Measurements from ENCODE around the gene C1QTNF6. TPM values are rescaled to one million over a fixed set of nuclear protein-coding genes. Genes with fewer than 3 reads are reported as not detected.
"Not testable (repeated sequence)": the region's sequence is repeated elsewhere in the genome, so short reads cannot be mapped to it uniquely, and the experiment has no call there.

The C1QTNF6 gene
- total and polyA plus RNA-seq, 5 donors from 2014 or later = 1.6 to 13.6 (median 2.1) TPM

DNA sequence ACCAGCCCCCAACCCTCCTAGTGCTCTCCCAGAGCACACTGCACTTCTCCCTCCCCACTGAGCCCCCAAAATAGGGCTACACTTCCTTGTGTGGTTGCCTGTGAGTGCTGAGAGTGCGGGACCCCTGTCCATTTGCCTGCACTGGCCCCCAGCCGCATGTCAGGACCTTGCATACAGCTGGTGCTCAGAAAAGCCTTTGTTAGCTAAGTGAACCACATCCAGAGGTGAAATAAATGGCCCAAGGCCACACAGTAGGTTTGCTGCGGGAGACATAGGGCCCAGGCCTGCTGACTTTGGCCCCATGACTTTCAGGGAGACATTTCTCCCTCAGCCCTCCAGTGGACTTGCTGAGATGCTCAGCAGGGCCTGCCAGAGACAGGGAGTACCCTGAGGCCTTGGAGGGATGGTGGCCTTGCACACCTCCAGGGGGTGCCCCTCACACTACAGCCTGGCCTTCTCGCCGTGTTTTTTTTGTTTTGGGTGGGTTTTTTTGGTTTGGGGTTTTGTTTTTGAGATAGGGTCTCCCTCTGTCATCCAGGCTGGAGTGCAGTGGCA, 14.0 kb upstream of the C1QTNF6 start:
- H3K4me3 ChIP-seq (ENCODE audit: low read depth, low read length) = no peak overlapping the region
- no peaks in the 10 kb centered on the region for H3K9me3 Mint-ChIP-seq
- H3K9me3 ChIP-seq (ENCODE audit: control insufficient read depth in 2 of 2, low read length in 2 of 2) = no peaks in the 10 kb centered on the region
- H3K27ac Mint-ChIP-seq = no peak overlapping the region
- no peaks in the 10 kb centered on the region for H3K27me3 ChIP-seq (ENCODE audit: control insufficient read depth, insufficient read depth, low read length)
- H3K36me3 ChIP-seq (ENCODE audit: control insufficient read depth, insufficient read depth, low read length) = no peaks in the 10 kb centered on the region
- H3K27me3 Mint-ChIP-seq = peaks cover 4% of the 10 kb centered on the region
- no peak for ATAC-seq (ENCODE audit: low read depth in 2 of 2)
- peaks cover 0 to 51% (median 12%) of the 10 kb centered on the region in 4 donors for H3K4me1 Mint-ChIP-seq
- H3K36me3 Mint-ChIP-seq = no peaks in the 10 kb centered on the region
- no peak overlapping the region for H3K4me3 Mint-ChIP-seq
- H3K27ac ChIP-seq (ENCODE audit: insufficient read depth, low read length, poor library complexity, severe bottlenecking) = no peak overlapping the region
- DNase-seq = no peak
- peaks cover 29% of the 10 kb centered on the region for H3K4me1 ChIP-seq (ENCODE audit: control insufficient read depth, insufficient read depth, low read length, poor library complexity, severe bottlenecking)

DNA sequence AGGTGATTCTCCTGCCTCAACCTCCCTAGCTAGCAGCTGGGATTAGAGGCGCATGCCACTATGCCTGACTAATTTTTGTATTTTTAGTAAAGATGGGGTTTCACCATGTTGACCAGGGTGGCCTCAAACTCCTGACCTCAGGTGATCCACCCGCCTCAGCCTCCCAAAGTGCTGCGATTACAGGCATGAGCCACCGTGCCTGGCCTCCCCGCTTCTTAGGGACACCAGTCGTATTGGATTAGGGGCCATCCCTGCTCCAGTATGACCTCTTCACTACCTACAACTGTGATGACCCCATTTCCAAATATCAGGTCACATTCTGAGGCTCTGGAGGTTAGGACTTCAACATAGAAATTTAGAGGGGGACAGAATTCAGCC, 13.4 kb upstream of the C1QTNF6 start:
- H3K4me1 ChIP-seq (ENCODE audit: control insufficient read depth, insufficient read depth, low read length, poor library complexity, severe bottlenecking) = peaks cover 35% of the 10 kb centered on the region
- not testable (repeated sequence) for H3K27me3 ChIP-seq (ENCODE audit: control insufficient read depth, insufficient read depth, low read length); H3K9me3 ChIP-seq (ENCODE audit: control insufficient read depth in 2 of 2, low read length in 2 of 2); DNase-seq; H3K27me3 Mint-ChIP-seq; ATAC-seq (ENCODE audit: low read depth in 2 of 2); H3K36me3 Mint-ChIP-seq; H3K36me3 ChIP-seq (ENCODE audit: control insufficient read depth, insufficient read depth, low read length); H3K27ac Mint-ChIP-seq; H3K9me3 Mint-ChIP-seq; H3K4me3 Mint-ChIP-seq; H3K27ac ChIP-seq (ENCODE audit: insufficient read depth, low read length, poor library complexity, severe bottlenecking); H3K4me3 ChIP-seq (ENCODE audit: low read depth, low read length)
- peaks cover 0 to 54% (median 13%) of the 10 kb centered on the region in 4 donors for H3K4me1 Mint-ChIP-seq

DNA sequence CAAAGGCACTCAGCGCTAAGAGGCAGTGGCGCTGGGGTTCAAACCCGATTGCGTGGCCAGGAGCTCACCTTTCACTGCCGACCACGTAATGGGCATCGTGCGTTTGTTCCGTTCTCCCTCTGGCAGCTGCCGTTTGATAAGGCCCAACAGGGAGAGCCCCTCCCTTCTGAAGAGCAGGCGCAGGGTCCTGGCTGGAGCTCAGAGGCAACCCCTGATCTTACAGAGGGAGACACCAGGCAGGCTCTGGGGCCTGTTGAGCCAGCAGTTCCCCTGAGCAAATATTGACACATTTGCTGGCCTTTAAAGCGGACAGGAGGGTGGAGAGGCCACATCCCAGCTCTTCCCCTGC, 11.7 kb upstream of the C1QTNF6 start:
- Histone ChIP-seq H3K4me1 (ENCODE audit: control insufficient read depth, insufficient read depth, low read length, poor library complexity, severe bottlenecking) (peaks cover 37% of the 10 kb centered on the region), H3K36me3 (ENCODE audit: control insufficient read depth, insufficient read depth, low read length) (no peaks in the 10 kb centered on the region), H3K27me3 (ENCODE audit: control insufficient read depth, insufficient read depth, low read length) (no peaks in the 10 kb centered on the region), H3K27ac (ENCODE audit: insufficient read depth, low read length, poor library complexity, severe bottlenecking) (peak overlapping the region; percentile 93), H3K9me3 (ENCODE audit: control insufficient read depth in 2 of 2, low read length in 2 of 2) (no peaks in the 10 kb centered on the region), H3K4me3 (ENCODE audit: low read depth, low read length) (peak overlapping the region; percentile 48)
- H3K36me3 Mint-ChIP-seq = no peaks in the 10 kb centered on the region
- DNase-seq = no peak
- no peak for ATAC-seq (ENCODE audit: low read depth in 2 of 2)
- peaks cover 5 to 58% (median 18%) of the 10 kb centered on the region in 4 donors for H3K4me1 Mint-ChIP-seq
- H3K4me3 Mint-ChIP-seq = peak overlapping the region; percentile 85 to 97 (median 88)
- H3K27ac Mint-ChIP-seq = peak overlapping the region; percentile 91 to 98 (median 97)
- H3K9me3 Mint-ChIP-seq = no peaks in the 10 kb centered on the region
- H3K27me3 Mint-ChIP-seq = peaks cover 4% of the 10 kb centered on the region

DNA sequence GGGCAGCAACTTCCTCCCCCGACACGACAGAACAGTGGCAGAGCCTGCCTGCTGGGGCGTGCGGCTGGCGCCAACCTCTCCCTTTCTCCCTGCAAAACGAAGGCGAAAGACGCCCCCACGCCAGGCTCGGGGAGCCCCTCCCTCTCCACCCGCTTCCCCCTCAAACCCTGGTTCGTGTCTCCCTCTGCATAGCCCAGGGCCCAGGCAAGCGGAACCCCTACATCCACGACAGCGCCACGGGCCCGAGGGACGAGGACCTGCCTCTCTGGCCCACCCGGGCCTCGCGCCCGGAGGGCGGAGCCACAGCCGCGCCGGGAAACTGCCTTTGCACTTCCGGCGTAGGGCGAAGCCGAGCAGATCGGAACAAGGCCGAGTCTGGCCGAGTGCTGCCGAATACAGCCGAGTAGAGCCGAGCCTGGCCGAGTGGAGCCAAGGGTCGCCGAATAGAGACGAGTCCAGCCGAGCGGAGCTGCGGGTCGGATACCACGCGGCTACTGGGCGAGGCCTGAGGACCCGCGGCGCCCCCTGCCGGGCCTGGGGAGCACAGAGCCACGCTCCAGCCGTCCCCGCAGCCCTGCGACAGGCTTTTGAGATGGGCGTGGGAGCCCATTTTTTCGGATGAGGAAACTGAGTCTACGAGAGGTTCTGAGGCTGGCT, 11.2 kb upstream of the C1QTNF6 start:
- H3K27me3 Mint-ChIP-seq = peaks cover 4% of the 10 kb centered on the region
- Histone ChIP-seq H3K27me3 (ENCODE audit: control insufficient read depth, insufficient read depth, low read length) (no peaks in the 10 kb centered on the region), H3K4me3 (ENCODE audit: low read depth, low read length) (peak overlapping the region; percentile 48), H3K27ac (ENCODE audit: insufficient read depth, low read length, poor library complexity, severe bottlenecking) (peak overlapping the region; percentile 93), H3K36me3 (ENCODE audit: control insufficient read depth, insufficient read depth, low read length) (no peaks in the 10 kb centered on the region), H3K4me1 (ENCODE audit: control insufficient read depth, insufficient read depth, low read length, poor library complexity, severe bottlenecking) (peaks cover 42% of the 10 kb centered on the region), H3K9me3 (ENCODE audit: control insufficient read depth in 2 of 2, low read length in 2 of 2) (no peaks in the 10 kb centered on the region)
- peak overlapping the region; percentile 91 to 98 (median 97) for H3K27ac Mint-ChIP-seq
- peak; percentile 95 to 98 for ATAC-seq (ENCODE audit: low read depth in 2 of 2)
- peak; percentile 98 to 99 (median 99) for DNase-seq
- H3K4me3 Mint-ChIP-seq = peak overlapping the region; percentile 85 to 97 (median 88)
- no peaks in the 10 kb centered on the region for H3K9me3 Mint-ChIP-seq
- no peaks in the 10 kb centered on the region for H3K36me3 Mint-ChIP-seq
- peaks cover 6 to 60% (median 21%) of the 10 kb centered on the region in 4 donors for H3K4me1 Mint-ChIP-seq

DNA sequence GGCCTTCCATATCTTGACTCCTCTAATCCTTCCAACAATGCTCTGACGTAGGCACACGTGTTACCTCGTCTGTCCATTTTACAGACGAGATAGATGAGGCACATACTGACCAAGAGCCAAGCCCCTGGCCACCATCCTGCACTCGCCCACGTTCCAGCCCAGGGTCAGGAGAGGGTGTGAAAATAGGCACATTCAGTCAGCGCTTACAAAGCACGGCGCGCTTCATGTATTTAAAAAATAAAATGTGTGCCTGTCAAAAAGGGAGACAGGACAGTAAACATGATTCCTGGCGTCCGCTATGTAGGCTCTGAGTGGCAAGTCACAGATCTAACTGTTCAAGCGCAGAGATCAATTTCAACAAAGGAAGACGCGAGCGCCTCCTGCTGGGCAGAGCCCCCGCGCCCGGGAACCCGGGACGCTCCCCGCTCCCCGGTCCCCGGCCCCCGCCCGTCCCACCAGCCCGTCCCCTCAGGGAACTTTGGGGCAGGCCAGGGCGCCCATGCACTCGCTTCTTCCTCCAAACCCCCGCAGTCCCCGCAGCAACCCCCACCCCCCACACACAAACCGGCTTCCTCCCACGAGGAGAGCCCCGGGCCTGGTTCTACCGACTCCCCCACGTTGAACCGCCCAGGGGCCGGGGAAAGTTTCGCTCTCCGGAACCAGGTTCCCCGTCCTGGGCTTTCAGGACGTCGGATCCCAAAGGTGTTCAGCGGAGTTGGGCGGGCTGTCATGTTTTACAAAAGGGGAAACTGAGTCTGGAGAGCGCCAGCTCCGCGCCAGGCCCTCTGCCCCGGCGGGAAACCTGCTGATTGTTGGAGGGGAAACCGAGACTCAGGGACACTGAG, 10.4 kb upstream of the C1QTNF6 start:
- peak overlapping the region; percentile 97 to 99 (median 98) for H3K27ac Mint-ChIP-seq
- Histone ChIP-seq H3K27me3 (ENCODE audit: control insufficient read depth, insufficient read depth, low read length) (no peaks in the 10 kb centered on the region), H3K36me3 (ENCODE audit: control insufficient read depth, insufficient read depth, low read length) (no peaks in the 10 kb centered on the region), H3K4me3 (ENCODE audit: low read depth, low read length) (peak overlapping the region; percentile 64), H3K4me1 (ENCODE audit: control insufficient read depth, insufficient read depth, low read length, poor library complexity, severe bottlenecking) (peaks cover 50% of the 10 kb centered on the region), H3K27ac (ENCODE audit: insufficient read depth, low read length, poor library complexity, severe bottlenecking) (peak overlapping the region; percentile 93), H3K9me3 (ENCODE audit: control insufficient read depth in 2 of 2, low read length in 2 of 2) (no peaks in the 10 kb centered on the region)
- H3K9me3 Mint-ChIP-seq = no peaks in the 10 kb centered on the region
- H3K4me3 Mint-ChIP-seq = peak overlapping the region; percentile 85 to 97 (median 88)
- peaks cover 4% of the 10 kb centered on the region for H3K27me3 Mint-ChIP-seq
- DNase-seq (peak; percentile 80 to 85 (median 85)), ATAC-seq (ENCODE audit: low read depth in 2 of 2) (peak; percentile 26 to 35)
- H3K36me3 Mint-ChIP-seq = no peaks in the 10 kb centered on the region
- H3K4me1 Mint-ChIP-seq = peaks cover 13 to 68% (median 28%) of the 10 kb centered on the region in 4 donors

DNA sequence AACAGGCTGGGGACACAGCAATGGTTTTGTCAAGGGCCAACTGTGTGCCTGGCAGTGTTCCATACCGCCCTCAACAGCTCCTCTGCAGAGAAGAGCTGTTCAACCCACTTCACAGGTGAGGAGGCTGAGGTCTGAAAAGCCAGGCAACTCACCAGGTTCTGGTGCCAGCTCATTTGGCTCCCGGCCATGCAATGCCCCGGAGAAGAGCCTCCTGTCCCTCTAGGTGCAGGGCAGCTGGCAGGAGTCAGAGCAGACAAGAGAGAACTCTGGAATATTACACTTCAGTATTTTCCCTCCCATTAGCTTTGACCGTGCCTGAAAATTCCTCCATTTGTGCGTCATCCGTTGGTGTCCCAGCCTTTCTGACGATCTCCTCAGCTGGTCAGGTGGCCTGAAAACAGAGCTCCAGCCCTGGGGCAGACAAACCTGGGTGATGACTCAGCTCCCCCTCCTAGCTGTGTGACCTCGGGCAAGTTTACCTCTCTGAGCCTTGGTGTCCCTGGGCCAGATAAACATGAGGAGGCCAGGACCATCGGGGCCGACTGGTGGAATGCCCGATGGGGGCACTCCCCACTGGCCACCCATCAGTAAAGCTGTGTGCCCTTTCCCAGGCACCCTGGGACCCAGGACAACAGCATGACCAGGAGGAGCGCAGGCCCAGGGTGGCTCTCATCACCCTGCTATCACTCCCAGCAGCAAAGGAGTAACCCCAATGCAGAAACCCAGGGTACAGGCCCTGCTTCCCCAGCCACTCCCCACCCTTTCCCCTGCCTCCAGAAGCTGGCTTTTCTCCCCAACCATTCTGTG, 9.6 kb upstream of the C1QTNF6 start:
- Mint-ChIP-seq H3K36me3 (no peaks in the 10 kb centered on the region), H3K4me1 (peaks cover 15 to 72% (median 33%) of the 10 kb centered on the region in 4 donors), H3K27me3 (peaks cover 4% of the 10 kb centered on the region), H3K9me3 (no peaks in the 10 kb centered on the region), H3K27ac (peak overlapping the region; percentile 97 to 99 (median 98)), H3K4me3 (peak overlapping the region; percentile 79 to 96 (median 86))
- H3K4me3 ChIP-seq (ENCODE audit: low read depth, low read length) = peak overlapping the region; percentile 64
- H3K27me3 ChIP-seq (ENCODE audit: control insufficient read depth, insufficient read depth, low read length) = no peaks in the 10 kb centered on the region
- H3K9me3 ChIP-seq (ENCODE audit: control insufficient read depth in 2 of 2, low read length in 2 of 2) = no peaks in the 10 kb centered on the region
- peak overlapping the region; percentile 93 for H3K27ac ChIP-seq (ENCODE audit: insufficient read depth, low read length, poor library complexity, severe bottlenecking)
- H3K4me1 ChIP-seq (ENCODE audit: control insufficient read depth, insufficient read depth, low read length, poor library complexity, severe bottlenecking) = peaks cover 57% of the 10 kb centered on the region
- no peak for DNase-seq
- H3K36me3 ChIP-seq (ENCODE audit: control insufficient read depth, insufficient read depth, low read length) = no peaks in the 10 kb centered on the region
- ATAC-seq (ENCODE audit: low read depth in 2 of 2) = no peak

Data from CD4-positive, CD25-positive, alpha-beta regulatory T cell (primary cell).